ENCODE results near the gene DCHS2. TPM values are rescaled to one million over a fixed set of nuclear protein-coding genes. Genes with fewer than 3 reads are reported as not detected.

DCHS2 gene
- total RNA-seq, 1 donor from 2014 or later, result 0.32 TPM

GRCh38 chr4:154527308-154527707 is 35.7 kb upstream of the DCHS2 start:
- intact Hi-C loops (cut with DNase I), result no loop called here
- no peak overlapping the region for H3K4me3 ChIP-seq
- DNase-seq (no peak), ATAC-seq (no peak)
- TF ChIP-seq CTCF (IDR thresholded peaks at IDR 0.05), result no peak
- H3K36me3 ChIP-seq, result no peaks in the 10 kb centered on the region
- H3K27me3 ChIP-seq, result no peaks in the 10 kb centered on the region
- H3K4me1 ChIP-seq, result no peaks in the 10 kb centered on the region
- no peaks in the 10 kb centered on the region for H3K9me3 ChIP-seq
- no peak overlapping the region for H3K27ac ChIP-seq

- ATAC-seq, result no peak
- no peak overlapping the region for H3K4me3 ChIP-seq
- no peaks in the 10 kb centered on the region for H3K9me3 ChIP-seq
- TF ChIP-seq CTCF (IDR thresholded peaks at IDR 0.05), result no peak
- H3K36me3 ChIP-seq, result no peaks in the 10 kb centered on the region
- H3K4me1 ChIP-seq, result no peaks in the 10 kb centered on the region
- no peak overlapping the region for H3K27ac ChIP-seq
- DNase-seq, result no peak
- intact Hi-C loops (cut with DNase I), result no loop called here
- H3K27me3 ChIP-seq, result no peaks in the 10 kb centered on the region
Measured at GRCh38 chr4:154526151-154526550, 34.6 kb upstream of the DCHS2 start.

- intact Hi-C loops (cut with DNase I), result no loop called here
- Histone ChIP-seq H3K4me3 (no peak overlapping the region), H3K36me3 (no peaks in the 10 kb centered on the region), H3K27ac (no peak overlapping the region), H3K9me3 (no peaks in the 10 kb centered on the region), H3K4me1 (no peaks in the 10 kb centered on the region), H3K27me3 (peaks cover 9% of the 10 kb centered on the region)
- TF ChIP-seq CTCF (IDR thresholded peaks at IDR 0.05), result no peak
- ATAC-seq (no peak), DNase-seq (no peak)
Measured at GRCh38 chr4:154521607-154522006, 30.0 kb upstream of the DCHS2 start.

GRCh38 chr4:154519214-154519613 is 27.6 kb upstream of the DCHS2 start:
- H3K9me3 ChIP-seq, result no peaks in the 10 kb centered on the region
- no peak overlapping the region for H3K27ac ChIP-seq
- no peaks in the 10 kb centered on the region for H3K36me3 ChIP-seq
- no peak overlapping the region for H3K4me3 ChIP-seq
- ATAC-seq (no peak), DNase-seq (no peak)
- TF ChIP-seq CTCF (IDR thresholded peaks at IDR 0.05), result no peak
- no peaks in the 10 kb centered on the region for H3K4me1 ChIP-seq
- H3K27me3 ChIP-seq, result peaks cover 9% of the 10 kb centered on the region
- intact Hi-C loops (cut with DNase I), result no loop called here

GRCh38 chr4:154517591-154517990 is 26.0 kb upstream of the DCHS2 start:
- H3K36me3 ChIP-seq, result no peaks in the 10 kb centered on the region
- DNase-seq (no peak), ATAC-seq (no peak)
- no peaks in the 10 kb centered on the region for H3K4me1 ChIP-seq
- TF ChIP-seq CTCF (IDR thresholded peaks at IDR 0.05), result no peak
- H3K27ac ChIP-seq, result no peak overlapping the region
- no peaks in the 10 kb centered on the region for H3K9me3 ChIP-seq
- peaks cover 13% of the 10 kb centered on the region for H3K27me3 ChIP-seq
- intact Hi-C loops (cut with DNase I), result no loop called here
- H3K4me3 ChIP-seq, result no peak overlapping the region

- DNase-seq, result no peak
- Histone ChIP-seq H3K27ac (no peak overlapping the region), H3K9me3 (no peaks in the 10 kb centered on the region), H3K27me3 (peaks cover 15% of the 10 kb centered on the region), H3K4me3 (no peak overlapping the region), H3K36me3 (no peaks in the 10 kb centered on the region), H3K4me1 (no peaks in the 10 kb centered on the region)
- no peak for TF ChIP-seq CTCF (IDR thresholded peaks at IDR 0.05)
- ATAC-seq, result no peak
- intact Hi-C loops (cut with DNase I), result no loop called here
Measured at GRCh38 chr4:154516318-154517029, 24.9 kb upstream of the DCHS2 start.
